Mucosa of rectum (tissue), 2 donors: ENCODE measurements around the gene ZNF155.
A peak's percentile ranks its signal among the peaks of the same experiment; 100 is the strongest.

Source experiments
- H3K27ac ChIP-seq, 2 donors: one replicate each; pipeline ENCODE4 v1.7.0; 2013; ENCODE audit warnings: inconsistent platforms in 2 of 2, low read depth in 2 of 2, low read length in 2 of 2
- H3K27me3 ChIP-seq, 2 donors: one replicate each; pipeline ENCODE4 v1.7.0; 2013; ENCODE audit warnings: low read length in 2 of 2; ENCODE audit not compliant: control insufficient read depth in 2 of 2, insufficient read depth in 2 of 2
- H3K36me3 ChIP-seq, 2 donors: one replicate each; pipeline ENCODE4 v1.7.0; 2013; ENCODE audit warnings: low read length in 2 of 2; ENCODE audit not compliant: control insufficient read depth in 2 of 2, insufficient read depth in 2 of 2
- H3K4me1 ChIP-seq, 2 donors: one replicate each; pipeline ENCODE4 v1.7.0; 2013; ENCODE audit warnings: low read length in 2 of 2, mild to moderate bottlenecking in 1 of 2; ENCODE audit not compliant: control insufficient read depth in 2 of 2, insufficient read depth in 2 of 2
- H3K4me3 ChIP-seq, 2 donors: one replicate each; pipeline ENCODE4 v1.7.0; 2013; ENCODE audit warnings: low read length in 2 of 2
- H3K9ac ChIP-seq, 2 donors: one replicate each; pipeline ENCODE4 v1.7.0; 2013; ENCODE audit warnings: low read length in 2 of 2, low read depth in 1 of 2, mild to moderate bottlenecking in 1 of 2
- H3K9me3 ChIP-seq, 2 donors: one replicate each; pipeline ENCODE4 v1.7.0; 2013; ENCODE audit warnings: low read length in 2 of 2; ENCODE audit not compliant: control insufficient read depth in 2 of 2
- donor health status: healthy.
- donor health status: Normal muscosa, but diverticular disease.

Gene ZNF155

DNA sequence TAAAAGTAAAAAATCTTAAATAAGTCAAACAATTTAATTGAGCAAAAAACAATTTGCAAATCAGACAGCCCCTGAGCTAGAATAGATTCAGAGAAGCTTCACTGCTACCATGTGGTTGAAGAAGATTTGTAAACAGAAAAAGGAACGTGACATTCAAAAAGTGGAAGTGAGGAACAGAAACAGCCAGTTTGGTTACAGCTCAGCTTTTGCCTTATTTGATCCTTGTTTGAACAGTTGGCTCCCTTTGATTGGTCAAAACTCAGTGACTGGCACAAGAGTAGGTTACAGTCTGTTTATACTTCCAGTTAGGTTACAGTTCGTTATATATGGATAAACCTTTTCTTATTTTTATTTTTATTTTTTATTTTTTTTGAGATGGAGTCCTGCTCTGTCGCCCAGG is 27.2 kb upstream of the ZNF155 start:
- Histone ChIP-seq H3K27ac (no peak overlapping the region), H3K9me3 (peaks cover 21 to 35% of the 10 kb centered on the region in 2 donors), H3K4me1 (no peaks in the 10 kb centered on the region), H3K9ac (no peak overlapping the region), H3K4me3 (no peak overlapping the region), H3K27me3 (no peaks in the 10 kb centered on the region), H3K36me3 (no peaks in the 10 kb centered on the region)

DNA sequence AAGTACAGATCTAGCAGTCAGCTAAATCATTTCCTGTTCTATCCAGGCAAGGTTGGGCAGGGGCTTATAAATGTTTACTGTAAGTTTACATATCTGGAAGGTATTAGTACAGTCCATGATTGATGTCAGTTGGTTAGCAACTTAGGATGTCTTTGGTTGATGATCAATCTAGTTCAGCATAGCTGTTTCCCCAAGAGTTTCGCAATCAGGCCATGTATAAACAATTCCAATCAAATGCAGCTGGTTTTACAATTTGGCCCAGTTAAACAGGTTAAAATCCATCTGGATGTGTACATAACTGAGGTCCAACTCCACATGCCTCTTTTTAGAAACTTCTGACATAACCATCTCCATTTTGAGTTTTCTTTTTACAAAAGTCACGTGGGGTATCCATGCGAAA is 26.1 kb upstream of the ZNF155 start:
- Histone ChIP-seq H3K9ac (no peak overlapping the region), H3K4me3 (no peak overlapping the region), H3K27ac (no peak overlapping the region), H3K9me3 (peaks cover 26 to 40% of the 10 kb centered on the region in 2 donors), H3K27me3 (no peaks in the 10 kb centered on the region), H3K4me1 (no peaks in the 10 kb centered on the region), H3K36me3 (peaks cover 0 to 4% of the 10 kb centered on the region in 2 donors)

DNA sequence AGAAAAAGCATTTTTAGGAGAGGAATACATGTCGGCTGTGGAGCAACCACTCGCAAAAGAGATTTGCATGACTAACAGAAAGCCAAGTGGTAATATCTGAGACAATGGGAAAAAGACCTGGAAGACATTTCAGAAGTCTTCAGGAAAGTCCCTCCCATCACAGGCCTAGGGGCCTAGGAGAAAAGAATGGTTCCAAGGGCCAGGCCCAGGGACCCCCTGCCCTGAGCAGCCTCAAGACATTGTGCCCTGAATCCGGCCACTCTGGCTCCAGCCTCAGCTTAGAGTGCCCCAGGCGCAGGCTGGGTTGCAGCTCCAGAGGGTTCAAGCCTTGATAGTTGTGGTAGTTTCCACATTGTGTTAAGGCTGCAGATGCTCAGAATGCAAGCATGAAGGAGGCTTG is 23.6 kb upstream of the ZNF155 start:
- no peaks in the 10 kb centered on the region for H3K27me3 ChIP-seq
- no peak overlapping the region for H3K27ac ChIP-seq
- H3K36me3 ChIP-seq = peaks cover 13 to 18% of the 10 kb centered on the region in 2 donors
- H3K4me1 ChIP-seq = no peaks in the 10 kb centered on the region
- peaks cover 38 to 49% of the 10 kb centered on the region in 2 donors for H3K9me3 ChIP-seq
- H3K4me3 ChIP-seq = no peak overlapping the region
- no peak overlapping the region for H3K9ac ChIP-seq

DNA sequence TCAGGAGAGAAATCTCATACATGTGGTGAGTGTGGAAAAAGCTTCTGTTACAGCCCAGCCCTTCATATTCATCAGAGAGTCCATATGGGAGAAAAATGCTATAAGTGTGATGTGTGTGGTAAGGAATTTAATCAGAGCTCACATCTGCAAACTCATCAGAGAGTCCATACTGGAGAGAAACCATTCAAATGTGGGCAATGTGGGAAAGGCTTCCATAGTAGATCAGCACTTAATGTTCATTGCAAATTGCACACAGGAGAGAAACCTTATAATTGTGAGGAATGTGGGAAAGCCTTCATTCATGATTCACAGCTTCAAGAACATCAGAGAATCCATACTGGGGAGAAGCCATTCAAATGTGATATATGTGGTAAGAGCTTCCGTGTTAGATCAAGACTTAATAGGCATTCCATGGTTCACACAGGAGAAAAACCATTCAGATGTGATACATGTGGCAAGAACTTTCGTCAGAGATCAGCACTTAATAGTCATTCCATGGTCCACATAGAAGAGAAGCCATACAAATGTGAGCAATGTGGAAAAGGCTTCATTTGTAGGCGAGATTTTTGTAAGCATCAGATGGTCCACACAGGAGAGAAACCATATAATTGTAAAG is 17.8 kb upstream of the ZNF155 start:
- peaks cover 30 to 38% of the 10 kb centered on the region in 2 donors for H3K36me3 ChIP-seq
- H3K4me1 ChIP-seq = no peaks in the 10 kb centered on the region
- peaks cover 62% of the 10 kb centered on the region in 2 donors for H3K9me3 ChIP-seq
- no peak overlapping the region for H3K9ac ChIP-seq
- H3K4me3 ChIP-seq = peak overlapping the region in 1 of 2 donors; percentile 0
- H3K27ac ChIP-seq = no peak overlapping the region
- H3K27me3 ChIP-seq = no peaks in the 10 kb centered on the region

DNA sequence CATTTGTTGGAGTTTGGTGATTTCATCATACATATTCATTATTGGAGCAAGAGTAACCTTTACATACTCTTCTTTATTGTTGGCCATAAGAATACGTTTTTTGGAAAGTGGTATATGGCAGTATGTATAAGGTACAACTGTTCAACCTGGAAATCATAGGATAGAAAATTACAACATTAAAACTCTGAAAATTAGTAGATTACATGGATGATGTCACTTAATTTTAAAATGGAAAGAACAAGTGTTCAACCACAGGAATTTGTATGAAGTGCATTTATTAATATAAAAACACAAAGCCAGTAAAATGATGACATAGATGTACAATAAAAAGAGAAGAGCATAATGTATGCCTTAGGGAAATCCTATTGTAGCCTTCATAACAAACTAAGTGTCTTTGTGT is 7.3 kb upstream of the ZNF155 start:
- peaks cover 13 to 35% of the 10 kb centered on the region in 2 donors for H3K9me3 ChIP-seq
- no peak overlapping the region for H3K4me3 ChIP-seq
- no peaks in the 10 kb centered on the region for H3K4me1 ChIP-seq
- H3K27me3 ChIP-seq = no peaks in the 10 kb centered on the region
- H3K9ac ChIP-seq = no peak overlapping the region
- H3K27ac ChIP-seq = no peak overlapping the region
- H3K36me3 ChIP-seq = no peaks in the 10 kb centered on the region

DNA sequence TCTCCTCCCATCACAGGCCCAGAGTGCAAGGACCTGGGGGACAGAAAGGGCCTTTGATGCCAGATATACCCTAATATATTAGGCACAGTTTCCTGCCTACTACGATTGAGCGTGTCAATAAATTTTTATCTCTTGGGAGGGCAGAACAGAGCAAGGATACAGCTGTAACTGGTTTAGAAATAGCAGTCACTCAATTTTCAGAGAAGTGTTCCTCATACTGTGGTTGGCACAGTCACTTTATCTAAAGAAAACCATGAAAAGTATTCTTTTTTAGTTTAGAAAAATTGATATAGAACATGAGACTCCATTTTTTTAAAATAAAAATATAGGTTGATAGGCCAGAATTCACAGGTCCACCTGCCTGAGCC is 460 bp upstream of the ZNF155 start:
- no peak overlapping the region for H3K9ac ChIP-seq
- no peaks in the 10 kb centered on the region for H3K4me1 ChIP-seq
- H3K4me3 ChIP-seq = peak overlapping the region; percentile 98 to 99
- H3K27ac ChIP-seq = peak overlapping the region in 1 of 2 donors; percentile 56
- peaks cover 0 to 5% of the 10 kb centered on the region in 2 donors for H3K36me3 ChIP-seq
- H3K9me3 ChIP-seq = peaks cover 0 to 10% of the 10 kb centered on the region in 2 donors
- H3K27me3 ChIP-seq = no peaks in the 10 kb centered on the region

DNA sequence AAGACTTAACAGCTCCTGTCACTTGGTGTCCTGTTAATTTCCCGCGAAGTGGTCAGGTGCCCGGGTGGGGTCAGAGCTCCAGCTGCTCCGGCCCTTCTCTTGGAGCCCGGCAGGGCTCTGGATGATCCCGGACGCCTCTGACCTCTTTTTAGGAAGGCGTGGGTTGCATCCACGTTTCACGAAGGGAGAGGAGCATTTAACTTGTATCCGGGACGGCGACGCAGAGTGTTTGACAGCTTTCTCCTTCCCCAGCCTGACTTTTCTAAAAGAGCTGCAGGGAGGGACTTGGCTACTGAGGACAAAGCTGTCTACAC is 656 bp downstream of the ZNF155 start:
- H3K9ac ChIP-seq = peak overlapping the region; percentile 60 to 77
- H3K36me3 ChIP-seq = peaks cover 10 to 14% of the 10 kb centered on the region in 2 donors
- no peaks in the 10 kb centered on the region for H3K27me3 ChIP-seq
- H3K4me1 ChIP-seq = no peaks in the 10 kb centered on the region
- no peak overlapping the region for H3K27ac ChIP-seq
- peak overlapping the region; percentile 98 to 99 for H3K4me3 ChIP-seq
- H3K9me3 ChIP-seq = peaks cover 0 to 10% of the 10 kb centered on the region in 2 donors

DNA sequence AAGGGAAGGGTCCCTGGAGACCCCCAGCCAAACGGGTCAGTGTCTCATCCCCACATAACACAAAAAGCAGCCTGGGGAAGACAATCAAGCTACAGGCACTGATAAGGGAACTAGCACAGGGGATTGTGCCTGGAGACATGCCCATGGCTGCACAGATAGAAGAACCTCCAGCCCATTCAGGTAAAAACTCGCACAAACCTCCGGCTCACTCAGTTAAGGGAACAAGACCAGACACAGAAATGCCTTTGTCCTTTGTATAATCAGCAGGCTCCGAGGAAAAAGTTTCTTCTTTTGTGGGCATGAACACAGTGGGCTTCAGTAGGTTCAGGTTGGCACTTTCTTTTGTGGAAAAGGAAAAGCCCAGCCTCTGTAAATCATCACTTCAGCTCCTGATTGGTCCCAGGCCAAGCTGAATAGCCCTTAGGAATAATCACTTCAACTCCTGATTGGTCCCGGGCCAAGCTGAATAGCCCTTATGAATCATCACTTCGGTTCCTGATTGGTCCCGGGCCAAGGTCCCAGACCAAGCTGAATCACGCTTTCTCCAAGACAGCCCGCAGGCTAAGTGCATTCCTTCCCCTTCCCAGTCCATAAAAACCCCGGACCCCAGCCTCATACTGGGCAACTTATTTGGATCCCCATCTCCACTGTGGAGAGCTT is 13.8 kb downstream of the ZNF155 start:
- Histone ChIP-seq H3K4me1 (peaks cover 3 to 4% of the 10 kb centered on the region in 2 donors), H3K27me3 (no peaks in the 10 kb centered on the region), H3K4me3 (no peak overlapping the region), H3K27ac (no peak overlapping the region), H3K36me3 (peaks cover 26 to 35% of the 10 kb centered on the region in 2 donors), H3K9me3 (peaks cover 0 to 2% of the 10 kb centered on the region in 2 donors), H3K9ac (no peak overlapping the region)

DNA sequence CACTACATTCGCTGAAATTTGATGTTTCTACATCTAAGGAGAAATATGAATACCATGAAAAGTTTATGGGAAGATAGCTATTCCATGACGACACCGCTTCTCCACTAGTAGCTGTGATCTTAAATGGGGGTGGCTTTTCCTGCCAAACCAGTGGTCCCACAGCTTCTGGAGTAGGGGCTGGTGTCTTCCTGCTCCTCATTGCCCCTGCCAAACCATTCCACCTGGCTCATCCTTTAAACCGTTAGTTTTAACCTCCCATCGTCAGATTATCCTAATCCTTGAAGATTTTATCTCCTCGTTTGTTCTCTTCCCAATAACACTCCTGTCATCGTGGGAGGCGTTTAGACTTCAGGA is 18.2 kb downstream of the ZNF155 start:
- H3K27me3 ChIP-seq = no peaks in the 10 kb centered on the region
- H3K36me3 ChIP-seq = peaks cover 6 to 7% of the 10 kb centered on the region in 2 donors
- peak overlapping the region; percentile 71 to 82 for H3K9ac ChIP-seq
- peak overlapping the region; percentile 83 to 93 for H3K4me3 ChIP-seq
- H3K9me3 ChIP-seq = peaks cover 4 to 6% of the 10 kb centered on the region in 2 donors
- H3K27ac ChIP-seq = peak overlapping the region in 1 of 2 donors; percentile 49
- H3K4me1 ChIP-seq = peaks cover 3 to 10% of the 10 kb centered on the region in 2 donors

DNA sequence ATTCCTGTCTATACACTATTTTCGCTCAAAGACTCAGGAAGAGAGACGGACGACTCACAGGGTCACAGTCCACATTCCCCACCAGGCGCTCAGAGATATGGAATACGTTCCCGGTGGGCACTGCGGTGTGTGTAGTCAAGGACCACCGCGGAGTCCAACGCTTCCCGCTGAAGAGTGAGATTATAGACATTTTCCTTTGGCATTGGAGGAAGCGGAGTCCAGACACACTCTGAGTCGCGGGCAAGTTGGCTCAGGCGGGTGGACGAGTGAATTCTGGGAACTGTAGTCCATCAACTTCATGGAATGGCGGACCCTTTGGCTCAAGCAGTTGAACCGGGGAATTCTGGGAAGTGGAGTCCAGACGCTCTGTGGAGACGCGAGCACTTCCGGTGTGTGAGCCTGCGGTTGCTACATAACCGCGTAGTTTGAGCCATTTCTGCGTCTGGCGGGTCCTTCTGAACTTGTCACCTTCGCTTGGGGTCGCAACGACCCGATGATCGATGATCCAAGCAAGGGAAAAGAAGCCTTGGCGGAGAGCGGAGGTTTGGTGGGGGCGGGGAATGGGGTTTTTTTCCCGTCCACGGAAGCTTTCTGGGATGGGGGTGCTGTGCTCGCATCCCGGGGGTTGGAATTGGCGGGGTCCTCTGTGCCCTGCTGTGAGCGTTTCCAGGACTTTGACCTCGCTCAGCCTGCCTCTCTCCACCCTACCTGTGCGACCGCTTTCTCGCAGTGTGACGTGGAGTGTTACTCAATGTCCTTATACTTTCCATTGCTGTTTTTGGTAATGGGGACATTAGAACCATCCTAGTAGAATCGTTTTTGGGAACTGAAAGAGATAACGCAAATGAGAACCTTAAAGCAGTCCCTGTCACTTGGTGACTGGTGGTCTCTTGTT is 18.8 kb downstream of the ZNF155 start, which contains the start of gene ZNF230:
ZNF230 (plus strand) TSS at position 392 of the 895 bp plus-strand sequence. CDS start 4,122 bp downstream, outside the sequence.
- Histone ChIP-seq H3K4me1 (peaks cover 3 to 10% of the 10 kb centered on the region in 2 donors), H3K27ac (peak within 1 kb of the TSS; percentile 49 to 61), H3K9ac (peak within 1 kb of the TSS; percentile 71 to 82)

More for the DNA sequence above, 18.8 kb downstream of the ZNF155 start, which contains the start of gene ZNF230:
- Histone ChIP-seq H3K9me3 (peaks cover 6 to 10% of the 10 kb centered on the region in 2 donors), H3K27me3 (no peaks in the 10 kb centered on the region), H3K36me3 (peaks cover 11 to 13% of the 10 kb centered on the region in 2 donors), H3K4me3 (peak within 1 kb of the TSS; percentile 83 to 93)
